Spinal cord (tissue), 10 donors: Measurements from ENCODE around the gene ASIC4. TPM values are rescaled to one million over a fixed set of nuclear protein-coding genes. Genes with fewer than 3 reads are reported as not detected.

ENCODE experiments used
- DNase-seq, 6 donors: peaks; one replicate each; pipeline versions ENCODE4 v3.0.0 to v3.0.0-alpha.2; 2013 to 2015; ENCODE audit warnings: low spot score in 6 of 6, low read depth in 4 of 6
- H3K27ac ChIP-seq: one replicate; pipeline ENCODE4 v1.5.1; 2013; ENCODE audit warnings: low read depth, low read length, control low read depth
- H3K27me3 ChIP-seq: one replicate; pipeline ENCODE4 v1.6.1; 2013; ENCODE audit warnings: low read length; ENCODE audit not compliant: control insufficient read depth, insufficient read depth
- H3K36me3 ChIP-seq: one replicate; pipeline ENCODE4 v1.6.1; 2013; ENCODE audit warnings: low read length; ENCODE audit not compliant: control insufficient read depth, insufficient read depth
- H3K4me1 ChIP-seq: one replicate; pipeline ENCODE4 v1.6.1; 2013; ENCODE audit warnings: low read length; ENCODE audit not compliant: control insufficient read depth, insufficient read depth
- H3K4me3 ChIP-seq: one replicate; pipeline ENCODE4 v1.5.1; 2013; ENCODE audit warnings: low read depth, low read length, control low read depth
- H3K9me3 ChIP-seq: one replicate; pipeline ENCODE4 v1.6.1; 2013; ENCODE audit warnings: low read length; ENCODE audit not compliant: control insufficient read depth, insufficient read depth
- WGBS: methylation state at CpG from one replicate; pipeline ENCODE4 v1.1.5; 2013; ENCODE audit warnings: missing lambda C conversion rate; ENCODE audit not compliant: insufficient coverage; 5-methylcytosine and 5-hydroxymethylcytosine counted together
- polyA plus RNA-seq, 2 donors: library from polyadenylated mRNA; unstranded; fragments of 120-200 nt; gene quantifications; one replicate each; pipeline ENCODE4 v1.2.1, GENCODE V29; 2013; ENCODE audit not compliant: insufficient read length in 2 of 2
- small RNA-seq: library from RNA; depleted of rRNA; stranded (forward); fragments of <200 nt; gene quantifications from one replicate; pipeline ENCODE3, GENCODE V24; 2014; ENCODE audit warnings: low replicate concordance
- total RNA-seq, 2 donors: library from RNA; depleted of rRNA in 1 of 2; stranded (reverse); fragments of 120-200 nt in 1 of 2; fragments of >200 nt in 1 of 2; gene quantifications; one replicate each; pipeline versions ENCODE4 v1.2.3 to v1.2.4, GENCODE V29; 2013 to 2014
- donor health status: healthy.

Gene ASIC4
- total and polyA plus RNA-seq, 4 donors, result 8.2 to 47.2 (median 27.6) TPM

- Histone ChIP-seq H3K27ac (no peak overlapping the region), H3K4me1 (peaks cover 14% of the 10 kb centered on the region), H3K4me3 (no peak overlapping the region), H3K27me3 (no peaks in the 10 kb centered on the region), H3K36me3 (no peaks in the 10 kb centered on the region), H3K9me3 (no peaks in the 10 kb centered on the region)
- 91% methylated on average over 1 of the region's 2 CpGs for WGBS
- no peak for DNase-seq
These were observed 67.1 kb downstream of the ASIC4 start for GRCh38 chr2:219581346-219581745.

Small RNA genes within 50 kb of the gene (small RNA-seq; reads per million reads assigned to genes)
- gene MIR3132, result not detected

Other genes with a start within 250 kb of the ASIC4 start
- 100 to 1,000 TPM in 1 of 2 donors, 10 to 100 TPM in 1; 81.5 to 101 TPM for gene DNAJB2, start 235.1 kb upstream of the ASIC4 start, total RNA-seq
- 100 to 1,000 TPM; 163 to 186 TPM for gene DNAJB2, start 235.1 kb upstream of the ASIC4 start, polyA plus RNA-seq
- 10 to 100 TPM; 12.6 to 67.3 TPM for gene PTPRN, start 205.1 kb upstream of the ASIC4 start, total RNA-seq
- 10 to 100 TPM; 72.2 to 88.1 TPM for gene PTPRN, start 205.1 kb upstream of the ASIC4 start, polyA plus RNA-seq
- gene RESP18, start 181.7 kb upstream of the ASIC4 start, total RNA-seq, result 1 to 10 TPM; 1.1 to 2.8 TPM
- gene RESP18, start 181.7 kb upstream of the ASIC4 start, polyA plus RNA-seq, result 1 to 10 TPM; 6.6 to 7.0 TPM
- 10 to 100 TPM; 25.6 to 40.8 TPM for gene DNPEP, start 126.6 kb upstream of the ASIC4 start, total RNA-seq
- gene DNPEP, start 126.6 kb upstream of the ASIC4 start, polyA plus RNA-seq, result 10 to 100 TPM; 40.2 to 57.2 TPM
- gene DES, start 96.1 kb upstream of the ASIC4 start, total RNA-seq, result 1 to 10 TPM; 4.8 to 5.5 TPM
- 1 to 10 TPM; 3.5 to 8.8 TPM for gene DES, start 96.1 kb upstream of the ASIC4 start, polyA plus RNA-seq
- 10 to 100 TPM; 12.2 to 20.8 TPM for gene SPEG, start 79.6 kb upstream of the ASIC4 start, total RNA-seq
- gene SPEG, start 79.6 kb upstream of the ASIC4 start, polyA plus RNA-seq, result 10 to 100 TPM; 71.1 to 84.2 TPM
- 10 to 100 TPM; 19.0 to 29.8 TPM for gene GMPPA, start 15.6 kb upstream of the ASIC4 start, total RNA-seq
- 10 to 100 TPM; 19.2 to 23.6 TPM for gene GMPPA, start 15.6 kb upstream of the ASIC4 start, polyA plus RNA-seq
- gene CHPF, start 29.3 kb downstream of the ASIC4 start, total RNA-seq, result 10 to 100 TPM; 61.2 to 84.5 TPM
- gene CHPF, start 29.3 kb downstream of the ASIC4 start, polyA plus RNA-seq, result 10 to 100 TPM; 68.8 to 86.6 TPM
- 1 to 10 TPM; 4.7 to 5.3 TPM for gene TMEM198, start 29.5 kb downstream of the ASIC4 start, total RNA-seq
- 10 to 100 TPM; 18.7 to 19.0 TPM for gene TMEM198, start 29.5 kb downstream of the ASIC4 start, polyA plus RNA-seq
- gene OBSL1, start 57.1 kb downstream of the ASIC4 start, total RNA-seq, result 100 to 1,000 TPM in 1 of 2 donors, 10 to 100 TPM in 1; 53.3 to 145 TPM
- gene OBSL1, start 57.1 kb downstream of the ASIC4 start, polyA plus RNA-seq, result 100 to 1,000 TPM; 148 to 178 TPM
- 1 to 10 TPM in 1 of 2 donors, under 1 TPM in 1; 0.10 to 1.4 TPM for gene INHA, start 57.8 kb downstream of the ASIC4 start, total RNA-seq
- gene INHA, start 57.8 kb downstream of the ASIC4 start, polyA plus RNA-seq, result 1 to 10 TPM; 2.2 to 5.1 TPM
- gene STK11IP, start 83.4 kb downstream of the ASIC4 start, total RNA-seq, result 10 to 100 TPM; 23.4 to 29.7 TPM
- 10 to 100 TPM; 40.6 to 53.9 TPM for gene STK11IP, start 83.4 kb downstream of the ASIC4 start, polyA plus RNA-seq
- 10 to 100 TPM; 17.0 to 18.7 TPM for gene SLC4A3, start 113.1 kb downstream of the ASIC4 start, total RNA-seq
- 10 to 100 TPM; 56.8 to 61.3 TPM for gene SLC4A3, start 113.1 kb downstream of the ASIC4 start, polyA plus RNA-seq